Natural killer cell (primary cell): ENCODE data around the gene GRM5. TPM values are rescaled to one million over a fixed set of nuclear protein-coding genes. Genes with fewer than 3 reads are reported as not detected.

Experiments
- ATAC-seq, 3 donors: fragments of 150-1000 bp in 2 of 3; fragments of 200-7000 bp in 1 of 3; cut with Tn5 transposase; 1 replicate in 1 of 3; 2 replicates in 2 of 3; pipeline ENCODE4 v1.10.0; 2021; ENCODE audit warnings: mild to moderate bottlenecking in 2 of 3, moderate library complexity in 2 of 3
- DNase-seq, 2 donors: peaks; one replicate each; pipeline versions ENCODE4 v3.0.0 to v3.0.0-alpha.2; 2013 to 2021; ENCODE audit warnings: mixed read lengths in 1 of 2
- H3K27ac ChIP-seq: one replicate; pipeline ENCODE4 v1.5.1; 2013; ENCODE audit warnings: mild to moderate bottlenecking, low read length
- H3K27me3 ChIP-seq: one replicate; pipeline ENCODE4 v1.6.1; 2013; ENCODE audit warnings: low read length; ENCODE audit not compliant: control insufficient read depth, insufficient read depth
- H3K36me3 ChIP-seq: one replicate; pipeline ENCODE4 v1.6.1; 2013; ENCODE audit warnings: low read length; ENCODE audit not compliant: control insufficient read depth, insufficient read depth
- H3K4me1 ChIP-seq: one replicate; pipeline ENCODE4 v1.6.1; 2013; ENCODE audit warnings: low read length; ENCODE audit not compliant: control insufficient read depth, insufficient read depth
- H3K4me3 ChIP-seq: one replicate; pipeline ENCODE4 v1.5.1; 2013; ENCODE audit warnings: low read length
- H3K9me3 ChIP-seq: one replicate; pipeline ENCODE4 v1.6.1; 2013; ENCODE audit warnings: low read length; ENCODE audit not compliant: control insufficient read depth, insufficient read depth
- H3K27ac Mint-ChIP-seq, 2 donors: one replicate each; pipeline ENCODE4 v1.8.0; 2022; ENCODE audit warnings: mild to moderate bottlenecking in 2 of 2, mixed read lengths in 2 of 2, moderate library complexity in 1 of 2
- H3K27me3 Mint-ChIP-seq, 2 donors: one replicate each; pipeline ENCODE4 v1.8.0; 2022; ENCODE audit warnings: low read depth in 2 of 2, mixed read lengths in 2 of 2
- H3K36me3 Mint-ChIP-seq: one replicate; pipeline ENCODE4 v1.8.0; 2022; ENCODE audit warnings: mixed read lengths
- H3K4me1 Mint-ChIP-seq, 2 donors: one replicate each; pipeline ENCODE4 v1.8.0; 2022; ENCODE audit warnings: mixed read lengths in 2 of 2
- H3K4me3 Mint-ChIP-seq: one replicate; pipeline ENCODE4 v1.8.0; 2022; ENCODE audit warnings: mild to moderate bottlenecking, moderate library complexity, mixed read lengths
- H3K9me3 Mint-ChIP-seq, 2 donors: one replicate each; pipeline ENCODE4 v1.8.0; 2022; ENCODE audit warnings: mixed read lengths in 2 of 2
- WGBS: methylation state at CpG from one replicate; pipeline ENCODE4 v1.1.7; 2013; ENCODE audit warnings: missing lambda C conversion rate; ENCODE audit not compliant: insufficient coverage; 5-methylcytosine and 5-hydroxymethylcytosine counted together
- intact Hi-C: fragments of 100-400 bp; cut with micrococcal nuclease; formaldehyde crosslinking; loops from one replicate; pipeline ENCODE4 v1.14.2; 2022
- total RNA-seq, 4 donors: library from RNA; stranded (reverse); fragments of 120-200 nt in 1 of 4; gene quantifications; one replicate each; pipeline versions ENCODE4 v1.2.3 to v1.2.4, GENCODE V29; 2013 to 2022
- TF ChIP-seq, protein P1 (sequence below): fragments of 200-600 bp; IDR thresholded peaks from one replicate; pipeline ENCODE4 v1.8.0; 2022; ENCODE audit warnings: antibody characterized with exemption

The GRM5 gene
- total RNA-seq, 3 donors from 2014 or later (not counting 1 experiment from before 2014, with no cell fraction given) = not detected

GRCh38 chr11:88569342-88569741 is 496.4 kb downstream of the GRM5 start:
- Mint-ChIP-seq H3K27ac (no peak overlapping the region), H3K4me1 (no peaks in the 10 kb centered on the region), H3K9me3 (no peaks in the 10 kb centered on the region), H3K36me3 (no peaks in the 10 kb centered on the region), H3K4me3 (no peak overlapping the region), H3K27me3 (peaks cover 9 to 17% of the 10 kb centered on the region in 2 donors)
- DNase-seq (no peak), ATAC-seq (no peak)
- intact Hi-C loops = no loop called here
- Histone ChIP-seq H3K27me3 (peaks cover 2% of the 10 kb centered on the region), H3K27ac (no peak overlapping the region), H3K4me3 (no peak overlapping the region), H3K36me3 (no peaks in the 10 kb centered on the region), H3K4me1 (no peaks in the 10 kb centered on the region), H3K9me3 (no peaks in the 10 kb centered on the region)
- TF ChIP-seq, protein P1, sequence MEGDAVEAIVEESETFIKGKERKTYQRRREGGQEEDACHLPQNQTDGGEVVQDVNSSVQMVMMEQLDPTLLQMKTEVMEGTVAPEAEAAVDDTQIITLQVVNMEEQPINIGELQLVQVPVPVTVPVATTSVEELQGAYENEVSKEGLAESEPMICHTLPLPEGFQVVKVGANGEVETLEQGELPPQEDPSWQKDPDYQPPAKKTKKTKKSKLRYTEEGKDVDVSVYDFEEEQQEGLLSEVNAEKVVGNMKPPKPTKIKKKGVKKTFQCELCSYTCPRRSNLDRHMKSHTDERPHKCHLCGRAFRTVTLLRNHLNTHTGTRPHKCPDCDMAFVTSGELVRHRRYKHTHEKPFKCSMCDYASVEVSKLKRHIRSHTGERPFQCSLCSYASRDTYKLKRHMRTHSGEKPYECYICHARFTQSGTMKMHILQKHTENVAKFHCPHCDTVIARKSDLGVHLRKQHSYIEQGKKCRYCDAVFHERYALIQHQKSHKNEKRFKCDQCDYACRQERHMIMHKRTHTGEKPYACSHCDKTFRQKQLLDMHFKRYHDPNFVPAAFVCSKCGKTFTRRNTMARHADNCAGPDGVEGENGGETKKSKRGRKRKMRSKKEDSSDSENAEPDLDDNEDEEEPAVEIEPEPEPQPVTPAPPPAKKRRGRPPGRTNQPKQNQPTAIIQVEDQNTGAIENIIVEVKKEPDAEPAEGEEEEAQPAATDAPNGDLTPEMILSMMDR = no peak

GRCh38 chr11:88555829-88556202 is 510.0 kb downstream of the GRM5 start:
- no peak overlapping the region for H3K27ac Mint-ChIP-seq
- no peak for ATAC-seq
- no peaks in the 10 kb centered on the region for H3K4me1 Mint-ChIP-seq

DNA sequence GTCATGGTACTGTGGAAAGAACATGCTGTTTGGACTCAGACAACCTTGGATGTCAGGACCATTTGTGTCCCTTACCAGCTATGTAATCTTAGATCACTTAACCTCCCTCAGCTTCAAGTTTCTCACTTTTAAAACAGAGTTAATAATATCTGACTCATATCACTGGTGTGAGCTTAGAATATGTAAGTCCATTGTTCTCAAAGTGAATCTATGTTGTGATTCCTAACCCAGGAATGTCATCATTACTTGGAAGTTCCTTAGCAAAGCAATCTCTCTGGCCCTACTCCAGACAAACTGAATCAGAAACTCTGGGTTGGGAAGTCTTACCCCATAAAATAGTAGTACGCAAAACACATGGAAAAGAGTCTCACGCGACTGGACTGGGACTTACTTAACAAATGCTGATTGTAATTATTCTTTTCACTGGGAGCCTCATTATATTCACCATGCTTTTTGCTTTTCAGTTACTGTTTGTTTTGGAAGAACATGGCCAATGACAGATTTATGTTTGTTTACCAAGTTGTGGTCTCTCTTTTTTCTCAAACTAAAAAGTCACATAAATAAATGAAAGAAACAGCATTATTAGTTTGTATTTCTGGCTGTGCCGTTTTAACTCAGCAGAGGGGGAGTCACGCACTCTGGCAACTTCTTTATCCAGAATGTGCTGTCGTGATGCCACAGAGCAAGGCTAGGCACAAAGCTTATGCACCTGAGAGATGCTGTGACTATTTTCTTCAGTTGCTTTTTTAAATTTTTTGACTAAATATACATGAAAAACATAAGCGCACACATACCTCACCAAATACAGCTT is 510.6 kb downstream of the GRM5 start:
- 91% methylated on average over 6 of the region's 7 CpGs for WGBS
- no peaks in the 10 kb centered on the region for H3K36me3 Mint-ChIP-seq
- intact Hi-C loops = no loop called here

More at GRCh38 chr11:88555829-88556202, 510.0 kb downstream of the GRM5 start:
- 85% methylated on average over 2 of the region's 2 CpGs for WGBS
- Histone ChIP-seq H3K4me1 (no peaks in the 10 kb centered on the region), H3K4me3 (no peak overlapping the region), H3K36me3 (no peaks in the 10 kb centered on the region), H3K9me3 (no peaks in the 10 kb centered on the region), H3K27ac (no peak overlapping the region), H3K27me3 (no peaks in the 10 kb centered on the region)
- Mint-ChIP-seq H3K27me3 (peaks cover 2 to 21% of the 10 kb centered on the region in 2 donors), H3K9me3 (no peaks in the 10 kb centered on the region), H3K4me3 (no peak overlapping the region), H3K36me3 (no peaks in the 10 kb centered on the region)
- TF ChIP-seq, protein P1 = no peak
- intact Hi-C loops = no loop called here
- no peak for DNase-seq

More for the DNA sequence above, 510.6 kb downstream of the GRM5 start:
- DNase-seq (no peak), ATAC-seq (no peak)
- no peaks in the 10 kb centered on the region for H3K9me3 ChIP-seq
- no peaks in the 10 kb centered on the region for H3K4me1 ChIP-seq
- Mint-ChIP-seq H3K9me3 (no peaks in the 10 kb centered on the region), H3K27me3 (peaks cover 2 to 21% of the 10 kb centered on the region in 2 donors), H3K4me1 (no peaks in the 10 kb centered on the region), H3K4me3 (no peak overlapping the region), H3K27ac (no peak overlapping the region)
- H3K27me3 ChIP-seq = no peaks in the 10 kb centered on the region
- no peak overlapping the region for H3K4me3 ChIP-seq
- no peaks in the 10 kb centered on the region for H3K36me3 ChIP-seq
- TF ChIP-seq, protein P1 = no peak
- H3K27ac ChIP-seq = no peak overlapping the region
